ENCODE results near the gene VRK1. TPM values are rescaled to one million over a fixed set of nuclear protein-coding genes. Genes with fewer than 3 reads are reported as not detected.

VRK1 gene
- total RNA-seq, 6 donors from 2014 or later: 6.7 to 19.9 (median 9.9) TPM

DNA sequence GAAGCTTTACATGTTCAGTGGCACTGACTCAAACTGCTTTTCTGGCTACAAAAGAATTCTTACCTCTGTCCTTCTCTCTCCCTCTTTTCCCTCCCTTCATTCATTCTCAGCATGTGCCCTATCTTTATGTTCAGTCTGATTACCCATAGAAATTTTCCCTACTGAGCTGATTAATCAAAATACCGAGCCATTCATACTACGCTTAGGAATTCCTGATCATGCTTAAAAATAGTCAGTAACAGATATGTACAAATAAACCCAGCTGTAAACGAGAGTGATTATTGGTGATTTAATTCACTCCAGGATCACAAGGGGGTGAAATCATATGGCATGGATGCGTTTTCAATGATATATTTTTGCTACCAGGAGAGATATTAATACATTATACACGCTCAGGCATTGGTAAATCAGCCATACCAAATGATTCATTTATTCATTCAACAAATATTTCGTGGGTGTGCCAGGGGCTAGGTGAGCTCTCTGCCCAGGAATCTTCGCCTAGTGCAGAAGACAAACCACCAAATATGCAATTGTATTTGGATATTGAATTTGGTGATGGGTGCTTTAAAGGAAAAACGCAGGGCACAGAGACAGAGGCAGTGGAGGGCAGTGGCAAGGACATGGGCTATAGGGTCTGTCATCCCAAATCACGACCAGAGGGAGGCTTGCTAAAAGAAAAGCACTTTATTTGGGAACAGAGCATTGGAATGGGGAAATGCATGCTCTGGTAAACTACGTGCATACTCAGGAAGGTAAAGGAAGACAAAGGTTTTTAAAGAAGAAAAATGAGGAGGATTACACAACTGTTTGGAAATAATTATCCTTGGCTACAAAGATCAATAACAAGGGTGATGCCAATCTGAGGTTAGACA lies 13.9 kb upstream of the VRK1 start:
- 77% methylated on average over 10 of the region's 10 CpGs for WGBS, 2 donors
- Histone ChIP-seq H3K27ac (no peak overlapping the region), H3K4me3 (no peak overlapping the region), H3K27me3 (no peaks in the 10 kb centered on the region), H3K4me1 (no peaks in the 10 kb centered on the region), H3K36me3 (no peaks in the 10 kb centered on the region), H3K9me3 (no peaks in the 10 kb centered on the region)
- DNase-seq (no peak), ATAC-seq (ENCODE audit: low FRiP score in 2 of 2) (no peak)
- TF ChIP-seq POLR2AphosphoS5 (IDR thresholded peaks at IDR 0.05) (no peak), POLR2A (IDR thresholded peaks at IDR 0.05) (no peak), EP300 (IDR thresholded peaks at IDR 0.05) (no peak)
- TF ChIP-seq, protein P1, sequence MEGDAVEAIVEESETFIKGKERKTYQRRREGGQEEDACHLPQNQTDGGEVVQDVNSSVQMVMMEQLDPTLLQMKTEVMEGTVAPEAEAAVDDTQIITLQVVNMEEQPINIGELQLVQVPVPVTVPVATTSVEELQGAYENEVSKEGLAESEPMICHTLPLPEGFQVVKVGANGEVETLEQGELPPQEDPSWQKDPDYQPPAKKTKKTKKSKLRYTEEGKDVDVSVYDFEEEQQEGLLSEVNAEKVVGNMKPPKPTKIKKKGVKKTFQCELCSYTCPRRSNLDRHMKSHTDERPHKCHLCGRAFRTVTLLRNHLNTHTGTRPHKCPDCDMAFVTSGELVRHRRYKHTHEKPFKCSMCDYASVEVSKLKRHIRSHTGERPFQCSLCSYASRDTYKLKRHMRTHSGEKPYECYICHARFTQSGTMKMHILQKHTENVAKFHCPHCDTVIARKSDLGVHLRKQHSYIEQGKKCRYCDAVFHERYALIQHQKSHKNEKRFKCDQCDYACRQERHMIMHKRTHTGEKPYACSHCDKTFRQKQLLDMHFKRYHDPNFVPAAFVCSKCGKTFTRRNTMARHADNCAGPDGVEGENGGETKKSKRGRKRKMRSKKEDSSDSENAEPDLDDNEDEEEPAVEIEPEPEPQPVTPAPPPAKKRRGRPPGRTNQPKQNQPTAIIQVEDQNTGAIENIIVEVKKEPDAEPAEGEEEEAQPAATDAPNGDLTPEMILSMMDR (IDR thresholded peaks at IDR 0.05): no peak

DNA sequence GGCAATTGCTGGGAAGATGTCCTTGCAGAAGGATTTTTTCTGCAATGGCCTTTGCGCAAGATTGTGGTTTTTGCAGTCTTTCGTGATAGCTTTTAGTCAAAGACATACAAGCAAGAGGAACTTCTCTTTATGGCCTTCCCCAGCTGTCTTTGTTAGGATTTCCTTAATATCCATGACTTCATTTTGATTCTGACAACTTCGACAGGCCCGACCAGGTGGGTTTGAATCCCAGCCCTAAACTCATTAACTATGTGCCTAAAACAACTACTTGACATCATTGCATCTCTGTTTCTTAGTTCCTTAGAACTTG lies 13.3 kb upstream of the VRK1 start:
- ATAC-seq (ENCODE audit: low FRiP score in 2 of 2) (peak in 1 of 2 donors; percentile 43), DNase-seq (peak in 1 of 2 donors; percentile 45)
- 64 to 67% methylated on average over 4 of the region's 4 CpGs for WGBS, 2 donors
- H3K4me1 ChIP-seq: no peaks in the 10 kb centered on the region
- H3K36me3 ChIP-seq: no peaks in the 10 kb centered on the region
- no peak for TF ChIP-seq POLR2A (IDR thresholded peaks at IDR 0.05)
- TF ChIP-seq EP300 (IDR thresholded peaks at IDR 0.05): no peak
- no peak for TF ChIP-seq POLR2AphosphoS5 (IDR thresholded peaks at IDR 0.05)
- no peak overlapping the region for H3K27ac ChIP-seq
- H3K27me3 ChIP-seq: no peaks in the 10 kb centered on the region
- no peaks in the 10 kb centered on the region for H3K9me3 ChIP-seq
- H3K4me3 ChIP-seq: no peak overlapping the region

DNA sequence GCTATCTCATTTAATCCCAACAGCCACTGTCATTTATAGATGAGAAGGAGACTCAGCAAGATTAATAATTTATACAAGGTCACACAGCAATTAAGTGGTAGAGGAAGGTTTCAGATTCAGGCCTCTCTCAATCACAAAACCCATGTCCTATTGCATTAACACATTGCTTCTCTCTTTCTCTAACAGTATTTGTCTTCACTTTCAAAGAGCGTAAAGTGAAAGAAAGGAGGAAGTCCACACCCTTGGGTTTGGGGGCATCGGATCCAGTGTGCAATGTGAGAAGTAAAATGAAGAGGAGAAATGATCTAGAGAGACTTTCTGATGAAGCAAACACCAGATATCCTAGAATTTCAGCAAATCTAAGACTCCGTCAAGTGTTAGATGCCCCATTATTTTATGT lies 7.0 kb upstream of the VRK1 start:
- ATAC-seq (ENCODE audit: low FRiP score in 2 of 2): no peak
- WGBS, 2 donors: 24 to 42% methylated on average over 3 of the region's 3 CpGs
- TF ChIP-seq EP300 (IDR thresholded peaks at IDR 0.05) (no peak), POLR2A (IDR thresholded peaks at IDR 0.05) (no peak), POLR2AphosphoS5 (IDR thresholded peaks at IDR 0.05) (no peak)
- TF ChIP-seq, protein P1 (IDR thresholded peaks at IDR 0.05): no peak

GRCh38 chr14:96790706-96791105 lies 6.5 kb upstream of the VRK1 start:
- no peaks in the 10 kb centered on the region for H3K36me3 ChIP-seq
- WGBS, 2 donors: 65 to 80% methylated on average over 1 of the region's 1 CpG
- H3K27ac ChIP-seq: no peak overlapping the region
- ATAC-seq (ENCODE audit: low FRiP score in 2 of 2) (no peak), DNase-seq (no peak)
- TF ChIP-seq POLR2A (IDR thresholded peaks at IDR 0.05): no peak
- no peak for TF ChIP-seq EP300 (IDR thresholded peaks at IDR 0.05)
- TF ChIP-seq, protein P1 (IDR thresholded peaks at IDR 0.05): no peak
- no peak for TF ChIP-seq POLR2AphosphoS5 (IDR thresholded peaks at IDR 0.05)
- no peaks in the 10 kb centered on the region for H3K27me3 ChIP-seq
- no peak overlapping the region for H3K4me3 ChIP-seq
- no peaks in the 10 kb centered on the region for H3K4me1 ChIP-seq
- H3K9me3 ChIP-seq: no peaks in the 10 kb centered on the region

More for the DNA sequence above, 7.0 kb upstream of the VRK1 start:
- Histone ChIP-seq H3K9me3 (no peaks in the 10 kb centered on the region), H3K36me3 (no peaks in the 10 kb centered on the region), H3K27me3 (no peaks in the 10 kb centered on the region), H3K4me1 (no peaks in the 10 kb centered on the region), H3K4me3 (no peak overlapping the region), H3K27ac (no peak overlapping the region)
- DNase-seq: no peak

DNA sequence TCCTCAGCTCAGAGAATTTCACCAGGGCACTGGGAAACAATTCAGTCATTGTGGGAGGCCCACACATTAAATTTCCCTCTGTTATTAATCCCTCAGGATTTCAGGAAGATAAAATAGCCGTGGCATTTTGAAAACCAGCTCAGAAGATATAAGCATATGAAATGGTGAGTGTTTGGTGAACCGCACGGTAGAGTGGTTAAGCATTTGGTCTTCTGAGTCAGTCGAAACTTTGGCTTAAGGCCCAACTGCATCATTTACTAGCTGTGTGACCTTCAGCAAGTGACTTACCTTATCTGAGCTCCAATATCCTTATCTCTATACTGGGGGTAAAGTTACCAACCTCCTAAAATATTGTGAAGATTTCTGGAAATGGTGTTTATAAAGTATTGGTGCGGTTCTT lies 5.2 kb upstream of the VRK1 start:
- peaks cover 0 to 3% (median 0%) of the 10 kb centered on the region in 4 donors for H3K4me1 ChIP-seq
- no peaks in the 10 kb centered on the region for H3K9me3 ChIP-seq
- H3K36me3 ChIP-seq: no peaks in the 10 kb centered on the region
- DNase-seq (no peak), ATAC-seq (ENCODE audit: low FRiP score in 2 of 2) (no peak)
- no peak overlapping the region for H3K27ac ChIP-seq
- no peaks in the 10 kb centered on the region for H3K27me3 ChIP-seq
- no peak overlapping the region for H3K4me3 ChIP-seq
- no peak for TF ChIP-seq POLR2A (IDR thresholded peaks at IDR 0.05)
- TF ChIP-seq EP300 (IDR thresholded peaks at IDR 0.05): no peak
- TF ChIP-seq, protein P1 (IDR thresholded peaks at IDR 0.05): no peak
- TF ChIP-seq POLR2AphosphoS5 (IDR thresholded peaks at IDR 0.05): no peak
- WGBS, 2 donors: 81 to 85% methylated on average over 5 of the region's 5 CpGs

Data from upper lobe of left lung (tissue), 6 donors.